Psoas muscle (tissue), 8 donors: ENCODE results near the gene CDK6. TPM values are rescaled to one million over a fixed set of nuclear protein-coding genes. Genes with fewer than 3 reads are reported as not detected.

Experiments
- ATAC-seq, 4 donors: fragments of 200-7000 bp; cut with Tn5 transposase; one replicate each; pipeline ENCODE4 v1.9.1; 2020; ENCODE audit warnings: moderate library complexity in 3 of 4, mild to moderate bottlenecking in 2 of 4
- DNase-seq, 2 donors: peaks; one replicate each; pipeline ENCODE4 v3.0.0-alpha.2; 2020
- H3K27ac ChIP-seq: fragments of 200-600 bp; one replicate; pipeline ENCODE4 v1.8.0; 2022
- H3K27me3 ChIP-seq, 3 donors: fragments of 200-600 bp in 1 of 3; one replicate each; pipeline versions ENCODE4 v1.6.1 to v1.8.0; 2013 to 2022; ENCODE audit warnings: low read length in 2 of 3, mild to moderate bottlenecking in 2 of 3, moderate library complexity in 1 of 3; ENCODE audit not compliant: insufficient read depth in 3 of 3
- H3K36me3 ChIP-seq, 2 donors: fragments of 200-600 bp in 1 of 2; one replicate each; pipeline versions ENCODE4 v1.6.1 to v1.8.0; 2013 to 2022; ENCODE audit warnings: low read depth in 1 of 2, mild to moderate bottlenecking in 1 of 2, moderate library complexity in 1 of 2; ENCODE audit not compliant: insufficient read depth in 1 of 2
- H3K4me1 ChIP-seq: fragments of 200-600 bp; one replicate; pipeline ENCODE4 v1.8.0; 2022
- H3K4me3 ChIP-seq: fragments of 200-600 bp; one replicate; pipeline ENCODE4 v1.8.0; 2022; ENCODE audit warnings: mild to moderate bottlenecking
- H3K9me3 ChIP-seq: fragments of 200-600 bp; one replicate; pipeline ENCODE4 v1.8.0; 2022
- CTCF ChIP-seq: fragments of 200-600 bp; IDR thresholded peaks from one replicate; pipeline ENCODE4 v1.8.0; 2022; ENCODE audit warnings: antibody characterized with exemption
- WGBS, 3 donors: extraction: QIAGEN DNeasy Blood & Tissue Kit; methylation state at CpG; one replicate each; pipeline versions ENCODE4 v1.1.6 to v1.1.7; 2013; 5-methylcytosine and 5-hydroxymethylcytosine counted together
- intact Hi-C, 2 donors: fragments of 100-400 bp; cut with DNase I; formaldehyde crosslinking; loops; one replicate each; pipeline versions ENCODE4 v1.11.0 to v1.14.2; 2022
- polyA plus RNA-seq, 3 donors: library from polyadenylated mRNA; stranded (reverse); fragments of 200-250 nt; gene quantifications; one replicate each; pipeline ENCODE4 v1.2.3, GENCODE V29; 2013
- total RNA-seq, 4 donors: library from RNA; stranded (reverse); fragmentation: NEBNext Ultra II Directional in 2 of 4; extraction: Animal tissue kit (Norgen Biotek cat#: 25700) in 2 of 4; gene quantifications; one replicate each; pipeline versions ENCODE4 v1.2.1 to v1.2.4, GENCODE V29; 2021 to 2023
- donor health status: healthy with polysubstance abuse.
- donor health status: DM: no; HTN: no; CAD: no; lungs with moderate emphysema.
- donor health status: Bipolar disorder and iron deficiency.
- donor health status: healthy.
- donor health status: DM: yes; HTN: yes; CAD: no.
- donor health status: DM: no; HTN: no; CAD: no.
- donor health status: DM: no; HTN: no; CAD: no.
- donor health status: DM: yes; HTN: yes; CAD: no.

Gene CDK6
- total and polyA plus RNA-seq, 7 donors, result 0.39 to 8.0 (median 3.2) TPM

GRCh38 chr7:92848851-92849250, 12.5 kb upstream of the CDK6 start:
- TF ChIP-seq CTCF, result no peak
- intact Hi-C loops, result no loop called here

GRCh38 chr7:92848441-92848840, 12.1 kb upstream of the CDK6 start:
- TF ChIP-seq CTCF, result no peak
- DNase-seq, result no peak
- intact Hi-C loops, result no loop called here

More at GRCh38 chr7:92848851-92849250, 12.5 kb upstream of the CDK6 start:
- DNase-seq, result no peak
- H3K36me3 ChIP-seq, result no peaks in the 10 kb centered on the region
- H3K27me3 ChIP-seq, result peaks cover 0 to 4% (median 0%) of the 10 kb centered on the region in 3 donors
- WGBS, 3 donors, result 63 to 75% (median 70%) methylated on average over 3 of the region's 3 CpGs
- no peak overlapping the region for H3K27ac ChIP-seq
- H3K9me3 ChIP-seq, result no peaks in the 10 kb centered on the region
- H3K4me1 ChIP-seq, result no peaks in the 10 kb centered on the region
- ATAC-seq, result no peak
- H3K4me3 ChIP-seq, result no peak overlapping the region

GRCh38 chr7:92847305-92847704, 10.9 kb upstream of the CDK6 start:
- intact Hi-C loops, result no loop called here
- no peak for TF ChIP-seq CTCF
- WGBS, 3 donors, result 93 to 97% (median 94%) methylated on average over 2 of the region's 2 CpGs
- H3K27me3 ChIP-seq, result peaks cover 0 to 4% (median 0%) of the 10 kb centered on the region in 3 donors
- no peaks in the 10 kb centered on the region for H3K4me1 ChIP-seq
- H3K9me3 ChIP-seq, result no peaks in the 10 kb centered on the region
- H3K4me3 ChIP-seq, result no peak overlapping the region
- no peaks in the 10 kb centered on the region for H3K36me3 ChIP-seq
- ATAC-seq (no peak), DNase-seq (no peak)
- no peak overlapping the region for H3K27ac ChIP-seq

More at GRCh38 chr7:92848441-92848840, 12.1 kb upstream of the CDK6 start:
- H3K27me3 ChIP-seq, result peaks cover 0 to 4% (median 0%) of the 10 kb centered on the region in 3 donors
- 76 to 91% (median 81%) methylated on average over 2 of the region's 2 CpGs for WGBS, 3 donors
- H3K4me1 ChIP-seq, result no peaks in the 10 kb centered on the region
- no peak overlapping the region for H3K27ac ChIP-seq
- H3K36me3 ChIP-seq, result no peaks in the 10 kb centered on the region
- ATAC-seq, result no peak
- H3K9me3 ChIP-seq, result no peaks in the 10 kb centered on the region
- no peak overlapping the region for H3K4me3 ChIP-seq

GRCh38 chr7:92845736-92846135, 9.4 kb upstream of the CDK6 start:
- no peak for DNase-seq
- no peak for TF ChIP-seq CTCF
- intact Hi-C loops, result no loop called here
- no peak overlapping the region for H3K4me3 ChIP-seq
- no peak overlapping the region for H3K27ac ChIP-seq
- no peak for ATAC-seq
- no peaks in the 10 kb centered on the region for H3K4me1 ChIP-seq
- no peaks in the 10 kb centered on the region for H3K9me3 ChIP-seq
- H3K27me3 ChIP-seq, result peaks cover 0 to 1% (median 0%) of the 10 kb centered on the region in 3 donors
- WGBS, 3 donors, result 79 to 90% (median 79%) methylated on average over 2 of the region's 2 CpGs
- no peaks in the 10 kb centered on the region for H3K36me3 ChIP-seq

GRCh38 chr7:92843781-92844180, 7.4 kb upstream of the CDK6 start:
- no peak overlapping the region for H3K27ac ChIP-seq
- WGBS, 3 donors, result 88 to 99% (median 95%) methylated on average over 4 of the region's 4 CpGs
- DNase-seq (no peak), ATAC-seq (no peak)
- TF ChIP-seq CTCF, result no peak
- H3K4me1 ChIP-seq, result no peaks in the 10 kb centered on the region
- intact Hi-C loops, result no loop called here
- H3K4me3 ChIP-seq, result no peak overlapping the region
- no peaks in the 10 kb centered on the region for H3K9me3 ChIP-seq
- H3K27me3 ChIP-seq, result peaks cover 0 to 1% (median 0%) of the 10 kb centered on the region in 3 donors
- no peaks in the 10 kb centered on the region for H3K36me3 ChIP-seq
